OCI-LY1 (cell line): ENCODE results near the gene ACSBG1.

Experiments
- H2AFZ ChIP-seq: fragments of 200-600 bp; sonication (generic), shearing (Covaris generic); 2 replicates; pipeline ENCODE4 v1.6.0; 2014; ENCODE audit warnings: antibody characterized with exemption, mild to moderate bottlenecking, low read length
- H3F3A ChIP-seq: fragments of 200-600 bp; sonication (generic), shearing (Covaris generic); 2 replicates; pipeline ENCODE4 v1.6.0; 2014; ENCODE audit warnings: mild to moderate bottlenecking, antibody characterized with exemption, low read length, moderate library complexity; ENCODE audit not compliant: insufficient read depth
- H3K27ac ChIP-seq: fragments of 200-600 bp; sonication (generic); 2 replicates; pipeline ENCODE4 v1.5.1; 2014; ENCODE audit warnings: low read length, mixed run types, mild to moderate bottlenecking, low read depth; ENCODE audit not compliant: poor library complexity, severe bottlenecking
- H3K27me3 ChIP-seq: fragments of 200-600 bp; sonication (generic); 2 replicates; pipeline ENCODE4 v1.6.0; 2014; ENCODE audit warnings: antibody characterized with exemption, mild to moderate bottlenecking, low read length, moderate library complexity; ENCODE audit not compliant: insufficient read depth
- H3K36me3 ChIP-seq: fragments of 200-600 bp; sonication (generic); 2 replicates; pipeline ENCODE4 v1.6.1; 2014; ENCODE audit warnings: mild to moderate bottlenecking, antibody characterized with exemption, low read length, moderate library complexity, mixed read lengths; ENCODE audit not compliant: insufficient read depth
- H3K4me1 ChIP-seq: fragments of 200-600 bp; sonication (generic); 2 replicates; pipeline ENCODE4 v1.5.1; 2014; ENCODE audit warnings: mild to moderate bottlenecking, low read length, moderate library complexity; ENCODE audit not compliant: insufficient read depth, severe bottlenecking
- H3K4me2 ChIP-seq: fragments of 200-600 bp; sonication (generic), shearing (Covaris generic); 2 replicates; pipeline ENCODE4 v1.6.1; 2014; ENCODE audit warnings: low read length
- H3K4me3 ChIP-seq: fragments of 200-600 bp; sonication (generic); 2 replicates; pipeline ENCODE4 v1.5.1; 2014; ENCODE audit warnings: low read length, low read depth, mild to moderate bottlenecking, mixed read lengths; ENCODE audit not compliant: poor library complexity, severe bottlenecking
- H3K79me2 ChIP-seq: fragments of 200-600 bp; shearing (Covaris generic); 2 replicates; pipeline ENCODE4 v1.6.1; 2016; ENCODE audit warnings: mixed run types, low read length, mixed read lengths; ENCODE audit not compliant: insufficient read depth
- H3K9ac ChIP-seq: fragments of 200-600 bp; sonication (generic), shearing (Covaris generic); 2 replicates; pipeline ENCODE4 v1.6.1; 2014; ENCODE audit warnings: mild to moderate bottlenecking, low read length, mixed read lengths
- H3K9me2 ChIP-seq: fragments of 200-600 bp; sonication (generic), shearing (Covaris generic); 2 replicates; pipeline ENCODE4 v1.6.1; 2014; ENCODE audit warnings: low read depth, mild to moderate bottlenecking, low read length, mixed read lengths
- H3K9me3 ChIP-seq: fragments of 200-600 bp; shearing (Covaris generic); 2 replicates; pipeline ENCODE4 v1.6.1; 2014; ENCODE audit warnings: low read length, mixed read lengths
- H4K20me1 ChIP-seq: fragments of 200-600 bp; sonication (generic), shearing (Covaris generic); 2 replicates; pipeline ENCODE4 v1.6.0; 2016; ENCODE audit warnings: mild to moderate bottlenecking, low read length; ENCODE audit not compliant: insufficient read depth
- EZH2 ChIP-seq: fragments of 200-600 bp; sonication (generic), shearing (Covaris generic); IDR thresholded peaks from 2 replicates; pipeline ENCODE4 v1.8.0; 2017; ENCODE audit warnings: borderline replicate concordance, mixed run types, mild to moderate bottlenecking, antibody characterized with exemption, low read length, moderate library complexity, mixed read lengths
- TF ChIP-seq, protein P1 (sequence below): fragments of 200-600 bp; sonication (generic), shearing (Covaris generic); IDR thresholded peaks from 2 replicates; pipeline ENCODE4 v1.5.1; 2017; ENCODE audit warnings: mild to moderate bottlenecking, antibody characterized with exemption, low read length, moderate library complexity, mixed read lengths

The ACSBG1 gene

DNA sequence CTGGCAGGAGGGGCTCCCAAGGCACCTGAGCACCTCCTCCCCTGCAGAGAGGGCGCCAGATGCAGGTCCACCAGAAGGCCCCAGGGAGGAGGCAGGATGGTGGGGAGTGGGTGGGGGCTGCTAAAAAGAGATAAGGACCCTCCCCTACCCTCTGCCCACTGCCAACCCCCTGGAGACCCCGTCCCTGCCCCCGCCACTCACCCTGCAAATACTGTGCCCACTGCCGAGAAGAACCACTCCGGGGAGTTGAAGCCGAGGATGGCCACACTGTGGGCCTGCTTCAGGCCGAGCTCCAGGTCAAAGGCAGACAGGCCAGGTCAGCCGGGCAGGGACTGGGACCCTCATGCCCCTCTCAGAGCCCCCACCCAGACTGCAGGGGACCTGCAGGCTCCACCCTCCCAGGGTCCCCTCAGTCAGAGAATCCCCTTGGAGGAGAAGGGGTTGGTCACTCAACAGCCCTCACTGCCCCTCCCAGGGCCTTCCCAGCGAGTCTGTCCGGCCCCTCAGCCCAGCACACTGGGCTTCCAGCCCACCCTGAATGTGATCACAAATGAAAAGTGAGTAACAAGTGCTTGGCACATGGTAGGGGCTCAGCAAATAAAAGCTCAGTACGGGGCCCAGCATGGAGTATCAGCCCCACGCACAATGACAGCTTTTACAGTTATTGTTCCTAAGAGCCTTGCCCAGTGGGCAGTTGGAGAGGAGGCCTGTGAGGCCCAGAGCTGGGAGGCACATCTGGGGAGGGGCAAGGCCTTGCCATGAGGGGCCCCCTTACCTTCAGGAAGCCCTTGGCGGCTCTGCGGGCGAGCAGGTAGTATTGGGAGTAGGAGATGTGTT is 40.4 kb downstream of the ACSBG1 start:
- no peak overlapping the region for H3K4me3 ChIP-seq
- H3K27me3 ChIP-seq: no peaks in the 10 kb centered on the region
- no peak overlapping the region for H2AFZ ChIP-seq
- H3K36me3 ChIP-seq: no peaks in the 10 kb centered on the region
- no peak for TF ChIP-seq EZH2
- TF ChIP-seq, protein P1, sequence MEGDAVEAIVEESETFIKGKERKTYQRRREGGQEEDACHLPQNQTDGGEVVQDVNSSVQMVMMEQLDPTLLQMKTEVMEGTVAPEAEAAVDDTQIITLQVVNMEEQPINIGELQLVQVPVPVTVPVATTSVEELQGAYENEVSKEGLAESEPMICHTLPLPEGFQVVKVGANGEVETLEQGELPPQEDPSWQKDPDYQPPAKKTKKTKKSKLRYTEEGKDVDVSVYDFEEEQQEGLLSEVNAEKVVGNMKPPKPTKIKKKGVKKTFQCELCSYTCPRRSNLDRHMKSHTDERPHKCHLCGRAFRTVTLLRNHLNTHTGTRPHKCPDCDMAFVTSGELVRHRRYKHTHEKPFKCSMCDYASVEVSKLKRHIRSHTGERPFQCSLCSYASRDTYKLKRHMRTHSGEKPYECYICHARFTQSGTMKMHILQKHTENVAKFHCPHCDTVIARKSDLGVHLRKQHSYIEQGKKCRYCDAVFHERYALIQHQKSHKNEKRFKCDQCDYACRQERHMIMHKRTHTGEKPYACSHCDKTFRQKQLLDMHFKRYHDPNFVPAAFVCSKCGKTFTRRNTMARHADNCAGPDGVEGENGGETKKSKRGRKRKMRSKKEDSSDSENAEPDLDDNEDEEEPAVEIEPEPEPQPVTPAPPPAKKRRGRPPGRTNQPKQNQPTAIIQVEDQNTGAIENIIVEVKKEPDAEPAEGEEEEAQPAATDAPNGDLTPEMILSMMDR: no peak
- H3K79me2 ChIP-seq: no peaks in the 10 kb centered on the region
- H3K9me3 ChIP-seq: no peaks in the 10 kb centered on the region
- H3K4me2 ChIP-seq: no peak overlapping the region
- H3K4me1 ChIP-seq: no peaks in the 10 kb centered on the region
- H3K9me2 ChIP-seq: no peaks in the 10 kb centered on the region
- no peak overlapping the region for H3K27ac ChIP-seq
- H4K20me1 ChIP-seq: no peaks in the 10 kb centered on the region
- H3F3A ChIP-seq: no peaks in the 10 kb centered on the region
- H3K9ac ChIP-seq: no peak overlapping the region

DNA sequence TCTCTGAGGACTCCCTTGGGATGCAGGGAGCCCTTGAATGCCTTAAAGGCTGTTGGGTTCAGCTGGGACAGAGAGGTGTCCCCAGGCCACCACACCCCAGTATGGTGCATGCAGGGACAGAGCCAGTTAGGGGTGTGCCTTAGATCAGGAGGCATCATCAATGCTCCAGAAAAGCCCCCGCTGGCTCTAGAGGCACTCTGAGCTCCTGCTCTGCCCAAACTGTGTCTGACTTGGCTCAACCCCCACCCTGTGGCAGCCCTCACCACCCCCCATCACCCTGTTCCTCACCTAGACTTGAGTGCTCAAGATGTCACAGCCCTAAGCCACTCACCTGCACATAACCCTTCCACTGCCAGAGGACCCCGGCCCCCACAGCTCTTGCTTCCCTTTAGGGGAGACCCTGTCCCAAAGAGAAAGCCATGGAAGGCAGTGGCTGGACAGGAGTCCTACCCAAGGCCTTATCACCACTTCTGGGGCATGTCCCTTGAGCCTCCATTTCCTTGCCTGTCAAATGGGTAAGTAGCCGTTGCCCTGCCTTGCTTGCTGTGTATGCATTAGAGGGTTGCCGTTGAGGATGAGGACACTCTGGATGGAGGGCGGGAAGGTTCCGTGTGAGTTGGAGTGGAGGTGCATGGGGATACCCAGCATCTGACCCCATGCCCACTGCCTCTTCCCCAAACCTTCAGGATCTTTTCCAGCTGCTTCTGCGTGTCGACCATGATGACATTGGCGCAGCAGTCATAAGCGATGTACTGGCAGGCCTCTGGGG is 41.4 kb downstream of the ACSBG1 start:
- Histone ChIP-seq H3K36me3 (no peaks in the 10 kb centered on the region), H3K9me2 (no peaks in the 10 kb centered on the region), H4K20me1 (no peaks in the 10 kb centered on the region), H3K79me2 (no peaks in the 10 kb centered on the region), H3F3A (no peaks in the 10 kb centered on the region), H3K9ac (no peak overlapping the region), H2AFZ (no peak overlapping the region), H3K9me3 (no peaks in the 10 kb centered on the region), H3K27me3 (no peaks in the 10 kb centered on the region), H3K4me2 (no peak overlapping the region), H3K27ac (no peak overlapping the region), H3K4me3 (no peak overlapping the region), H3K4me1 (no peaks in the 10 kb centered on the region)
- TF ChIP-seq, protein P1: no peak
- TF ChIP-seq EZH2: no peak

DNA sequence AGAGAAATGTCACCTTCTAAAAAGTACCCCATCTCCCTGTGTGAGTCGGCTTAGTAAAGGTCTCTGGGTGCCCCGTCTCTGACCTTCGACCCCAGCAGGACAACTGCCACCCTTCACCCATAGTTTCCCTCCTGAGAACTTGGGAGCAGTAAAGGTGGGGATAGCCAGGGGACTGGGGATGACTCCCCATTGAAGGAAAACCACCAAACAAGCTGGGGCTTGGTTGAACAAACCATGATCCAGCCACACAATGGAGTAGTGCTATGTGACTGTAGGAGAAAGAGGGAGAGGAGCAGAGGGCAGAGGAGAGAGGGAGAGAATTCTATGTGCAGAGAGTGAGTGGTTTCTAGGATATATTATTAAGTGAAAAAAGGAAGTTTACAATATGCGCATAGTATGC is 51.5 kb downstream of the ACSBG1 start:
- Histone ChIP-seq H3K4me3 (no peak overlapping the region), H2AFZ (no peak overlapping the region), H3K79me2 (no peaks in the 10 kb centered on the region), H3K27ac (no peak overlapping the region), H3K4me1 (no peaks in the 10 kb centered on the region), H3K36me3 (no peaks in the 10 kb centered on the region), H3F3A (no peaks in the 10 kb centered on the region), H4K20me1 (no peaks in the 10 kb centered on the region), H3K4me2 (no peak overlapping the region), H3K27me3 (no peaks in the 10 kb centered on the region), H3K9me3 (no peaks in the 10 kb centered on the region), H3K9me2 (no peaks in the 10 kb centered on the region), H3K9ac (no peak overlapping the region)
- no peak for TF ChIP-seq EZH2
- TF ChIP-seq, protein P1: no peak
